ENCODE data around the gene HSBP1L1. TPM values are rescaled to one million over a fixed set of nuclear protein-coding genes. Genes with fewer than 3 reads are reported as not detected.

The HSBP1L1 gene
- total and polyA plus RNA-seq, 2 experiments from 2014 or later = 1.8 to 3.7 TPM

DNA sequence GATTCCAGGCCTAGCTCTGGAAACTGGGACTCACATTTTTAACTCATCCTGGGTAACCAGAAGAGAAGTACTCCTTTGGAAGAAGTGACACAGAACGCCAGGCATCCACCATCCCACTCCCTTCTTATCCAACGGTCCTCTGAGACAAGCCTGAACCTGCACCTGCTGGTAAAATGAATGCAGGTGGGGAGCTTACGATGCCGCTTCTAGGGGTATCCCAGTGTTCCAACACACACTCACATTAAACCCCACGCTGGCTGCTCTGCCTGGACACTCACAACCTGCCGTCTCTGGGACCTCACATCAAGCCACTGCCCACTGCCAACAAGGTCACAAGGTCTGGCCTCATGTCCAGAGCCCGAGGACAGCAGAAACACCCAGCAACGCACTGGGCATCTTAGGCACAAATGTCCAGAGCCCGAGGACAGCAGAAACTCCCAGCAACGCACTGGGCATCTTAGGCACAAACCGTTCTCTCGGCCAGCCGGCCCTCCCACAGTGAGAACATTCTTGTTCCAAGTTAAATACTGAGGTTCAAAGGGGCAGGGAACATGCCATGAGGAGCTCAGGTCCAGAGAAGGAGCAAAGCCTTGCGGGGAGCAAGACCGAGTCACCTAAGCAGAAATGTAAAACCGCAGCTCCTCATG lies 22.8 kb upstream of the HSBP1L1 start:
- H4K20me1 ChIP-seq (replicated peaks; ENCODE audit: insufficient read depth) = peaks cover 8% of the 10 kb centered on the region; the same call in 1 of the 2 replicates
- no peak overlapping the region for H3K27ac ChIP-seq (ENCODE audit: low read depth)
- H3K9me2 ChIP-seq (ENCODE audit: insufficient read depth) = no peaks in the 10 kb centered on the region
- peaks cover 17% of the 10 kb centered on the region for H3K4me1 Mint-ChIP-seq
- DNase-seq (ENCODE audit: low spot score) (no peak), ATAC-seq (no peak)
- no peaks in the 10 kb centered on the region for H3K4me1 ChIP-seq (ENCODE audit: insufficient read depth)
- H3K27me3 ChIP-seq (ENCODE audit: insufficient read depth) = no peaks in the 10 kb centered on the region
- H3K27me3 Mint-ChIP-seq (ENCODE audit: insufficient read depth, low read depth, poor library complexity) = peaks cover 8% of the 10 kb centered on the region
- TF ChIP-seq CREB1 (CRISPR knock-in tag; IDR thresholded peaks at IDR 0.05; ENCODE audit: low read depth) = no peak
- TF ChIP-seq EZH2phosphoT487 (IDR thresholded peaks at IDR 0.05; ENCODE audit: unreplicated experiment) = no peak
- TF ChIP-seq, protein P1, sequence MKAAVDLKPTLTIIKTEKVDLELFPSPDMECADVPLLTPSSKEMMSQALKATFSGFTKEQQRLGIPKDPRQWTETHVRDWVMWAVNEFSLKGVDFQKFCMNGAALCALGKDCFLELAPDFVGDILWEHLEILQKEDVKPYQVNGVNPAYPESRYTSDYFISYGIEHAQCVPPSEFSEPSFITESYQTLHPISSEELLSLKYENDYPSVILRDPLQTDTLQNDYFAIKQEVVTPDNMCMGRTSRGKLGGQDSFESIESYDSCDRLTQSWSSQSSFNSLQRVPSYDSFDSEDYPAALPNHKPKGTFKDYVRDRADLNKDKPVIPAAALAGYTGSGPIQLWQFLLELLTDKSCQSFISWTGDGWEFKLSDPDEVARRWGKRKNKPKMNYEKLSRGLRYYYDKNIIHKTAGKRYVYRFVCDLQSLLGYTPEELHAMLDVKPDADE (IDR thresholded peaks at IDR 0.05) = no peak
- TF ChIP-seq JUNB (IDR thresholded peaks at IDR 0.05; ENCODE audit: unreplicated experiment) = no peak
- TF ChIP-seq, protein P2, sequence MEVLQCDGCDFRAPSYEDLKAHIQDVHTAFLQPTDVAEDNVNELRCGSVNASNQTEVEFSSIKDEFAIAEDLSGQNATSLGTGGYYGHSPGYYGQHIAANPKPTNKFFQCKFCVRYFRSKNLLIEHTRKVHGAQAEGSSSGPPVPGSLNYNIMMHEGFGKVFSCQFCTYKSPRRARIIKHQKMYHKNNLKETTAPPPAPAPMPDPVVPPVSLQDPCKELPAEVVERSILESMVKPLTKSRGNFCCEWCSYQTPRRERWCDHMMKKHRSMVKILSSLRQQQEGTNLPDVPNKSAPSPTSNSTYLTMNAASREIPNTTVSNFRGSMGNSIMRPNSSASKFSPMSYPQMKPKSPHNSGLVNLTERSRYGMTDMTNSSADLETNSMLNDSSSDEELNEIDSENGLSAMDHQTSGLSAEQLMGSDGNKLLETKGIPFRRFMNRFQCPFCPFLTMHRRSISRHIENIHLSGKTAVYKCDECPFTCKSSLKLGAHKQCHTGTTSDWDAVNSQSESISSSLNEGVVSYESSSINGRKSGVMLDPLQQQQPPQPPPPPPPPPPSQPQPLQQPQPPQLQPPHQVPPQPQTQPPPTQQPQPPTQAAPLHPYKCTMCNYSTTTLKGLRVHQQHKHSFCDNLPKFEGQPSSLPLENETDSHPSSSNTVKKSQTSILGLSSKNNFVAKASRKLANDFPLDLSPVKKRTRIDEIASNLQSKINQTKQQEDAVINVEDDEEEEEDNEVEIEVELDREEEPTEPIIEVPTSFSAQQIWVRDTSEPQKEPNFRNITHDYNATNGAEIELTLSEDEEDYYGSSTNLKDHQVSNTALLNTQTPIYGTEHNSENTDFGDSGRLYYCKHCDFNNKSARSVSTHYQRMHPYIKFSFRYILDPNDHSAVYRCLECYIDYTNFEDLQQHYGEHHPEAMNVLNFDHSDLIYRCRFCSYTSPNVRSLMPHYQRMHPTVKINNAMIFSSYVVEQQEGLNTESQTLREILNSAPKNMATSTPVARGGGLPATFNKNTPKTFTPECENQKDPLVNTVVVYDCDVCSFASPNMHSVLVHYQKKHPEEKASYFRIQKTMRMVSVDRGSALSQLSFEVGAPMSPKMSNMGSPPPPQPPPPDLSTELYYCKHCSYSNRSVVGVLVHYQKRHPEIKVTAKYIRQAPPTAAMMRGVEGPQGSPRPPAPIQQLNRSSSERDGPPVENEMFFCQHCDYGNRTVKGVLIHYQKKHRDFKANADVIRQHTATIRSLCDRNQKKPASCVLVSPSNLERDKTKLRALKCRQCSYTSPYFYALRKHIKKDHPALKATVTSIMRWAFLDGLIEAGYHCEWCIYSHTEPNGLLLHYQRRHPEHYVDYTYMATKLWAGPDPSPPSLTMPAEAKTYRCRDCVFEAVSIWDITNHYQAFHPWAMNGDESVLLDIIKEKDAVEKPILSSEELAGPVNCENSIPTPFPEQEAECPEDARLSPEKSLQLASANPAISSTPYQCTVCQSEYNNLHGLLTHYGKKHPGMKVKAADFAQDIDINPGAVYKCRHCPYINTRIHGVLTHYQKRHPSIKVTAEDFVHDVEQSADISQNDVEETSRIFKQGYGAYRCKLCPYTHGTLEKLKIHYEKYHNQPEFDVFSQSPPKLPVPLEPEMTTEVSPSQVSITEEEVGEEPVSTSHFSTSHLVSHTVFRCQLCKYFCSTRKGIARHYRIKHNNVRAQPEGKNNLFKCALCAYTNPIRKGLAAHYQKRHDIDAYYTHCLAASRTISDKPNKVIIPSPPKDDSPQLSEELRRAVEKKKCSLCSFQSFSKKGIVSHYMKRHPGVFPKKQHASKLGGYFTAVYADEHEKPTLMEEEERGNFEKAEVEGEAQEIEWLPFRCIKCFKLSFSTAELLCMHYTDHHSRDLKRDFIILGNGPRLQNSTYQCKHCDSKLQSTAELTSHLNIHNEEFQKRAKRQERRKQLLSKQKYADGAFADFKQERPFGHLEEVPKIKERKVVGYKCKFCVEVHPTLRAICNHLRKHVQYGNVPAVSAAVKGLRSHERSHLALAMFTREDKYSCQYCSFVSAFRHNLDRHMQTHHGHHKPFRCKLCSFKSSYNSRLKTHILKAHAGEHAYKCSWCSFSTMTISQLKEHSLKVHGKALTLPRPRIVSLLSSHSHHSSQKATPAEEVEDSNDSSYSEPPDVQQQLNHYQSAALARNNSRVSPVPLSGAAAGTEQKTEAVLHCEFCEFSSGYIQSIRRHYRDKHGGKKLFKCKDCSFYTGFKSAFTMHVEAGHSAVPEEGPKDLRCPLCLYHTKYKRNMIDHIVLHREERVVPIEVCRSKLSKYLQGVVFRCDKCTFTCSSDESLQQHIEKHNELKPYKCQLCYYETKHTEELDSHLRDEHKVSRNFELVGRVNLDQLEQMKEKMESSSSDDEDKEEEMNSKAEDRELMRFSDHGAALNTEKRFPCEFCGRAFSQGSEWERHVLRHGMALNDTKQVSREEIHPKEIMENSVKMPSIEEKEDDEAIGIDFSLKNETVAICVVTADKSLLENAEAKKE (CRISPR knock-in tag; IDR thresholded peaks at IDR 0.05) = no peak
- TF ChIP-seq, protein P3, sequence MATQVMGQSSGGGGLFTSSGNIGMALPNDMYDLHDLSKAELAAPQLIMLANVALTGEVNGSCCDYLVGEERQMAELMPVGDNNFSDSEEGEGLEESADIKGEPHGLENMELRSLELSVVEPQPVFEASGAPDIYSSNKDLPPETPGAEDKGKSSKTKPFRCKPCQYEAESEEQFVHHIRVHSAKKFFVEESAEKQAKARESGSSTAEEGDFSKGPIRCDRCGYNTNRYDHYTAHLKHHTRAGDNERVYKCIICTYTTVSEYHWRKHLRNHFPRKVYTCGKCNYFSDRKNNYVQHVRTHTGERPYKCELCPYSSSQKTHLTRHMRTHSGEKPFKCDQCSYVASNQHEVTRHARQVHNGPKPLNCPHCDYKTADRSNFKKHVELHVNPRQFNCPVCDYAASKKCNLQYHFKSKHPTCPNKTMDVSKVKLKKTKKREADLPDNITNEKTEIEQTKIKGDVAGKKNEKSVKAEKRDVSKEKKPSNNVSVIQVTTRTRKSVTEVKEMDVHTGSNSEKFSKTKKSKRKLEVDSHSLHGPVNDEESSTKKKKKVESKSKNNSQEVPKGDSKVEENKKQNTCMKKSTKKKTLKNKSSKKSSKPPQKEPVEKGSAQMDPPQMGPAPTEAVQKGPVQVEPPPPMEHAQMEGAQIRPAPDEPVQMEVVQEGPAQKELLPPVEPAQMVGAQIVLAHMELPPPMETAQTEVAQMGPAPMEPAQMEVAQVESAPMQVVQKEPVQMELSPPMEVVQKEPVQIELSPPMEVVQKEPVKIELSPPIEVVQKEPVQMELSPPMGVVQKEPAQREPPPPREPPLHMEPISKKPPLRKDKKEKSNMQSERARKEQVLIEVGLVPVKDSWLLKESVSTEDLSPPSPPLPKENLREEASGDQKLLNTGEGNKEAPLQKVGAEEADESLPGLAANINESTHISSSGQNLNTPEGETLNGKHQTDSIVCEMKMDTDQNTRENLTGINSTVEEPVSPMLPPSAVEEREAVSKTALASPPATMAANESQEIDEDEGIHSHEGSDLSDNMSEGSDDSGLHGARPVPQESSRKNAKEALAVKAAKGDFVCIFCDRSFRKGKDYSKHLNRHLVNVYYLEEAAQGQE (IDR thresholded peaks at IDR 0.05; ENCODE audit: unreplicated experiment) = no peak
- no peak for TF ChIP-seq EZH2 (IDR thresholded peaks at IDR 0.05; ENCODE audit: low read depth, unreplicated experiment)
- TF ChIP-seq STAT1 (IDR thresholded peaks at IDR 0.05; ENCODE audit: unreplicated experiment) = no peak
- TF ChIP-seq POLR2AphosphoS5 (IDR thresholded peaks at IDR 0.05; ENCODE audit: low read depth) = no peak
- TF ChIP-seq ZNF331 (CRISPR knock-in tag; IDR thresholded peaks at IDR 0.05; ENCODE audit: low read depth) = no peak
- H3K36me3 ChIP-seq (ENCODE audit: insufficient read depth) = no peaks in the 10 kb centered on the region
- no peak overlapping the region for H3K27ac Mint-ChIP-seq
- no peak overlapping the region for H3K4me3 ChIP-seq
- H3K4me3 Mint-ChIP-seq = no peak overlapping the region
- no peaks in the 10 kb centered on the region for H3K9me3 Mint-ChIP-seq
- H3K4me2 ChIP-seq = no peak overlapping the region
- no peaks in the 10 kb centered on the region for H3F3A ChIP-seq (replicated peaks; ENCODE audit: low read depth)
- H3K79me2 ChIP-seq (replicated peaks; ENCODE audit: insufficient read depth) = 0 out of 2 replicates have a peak, but pooled peaks cover 2% of the 10 kb centered on the region
- no peaks in the 10 kb centered on the region; the same call in 1 of the 3 replicates for H3K36me3 Mint-ChIP-seq (ENCODE audit: low read depth)
- H2AFZ ChIP-seq = no peak overlapping the region

Data from GM23338 (cell line).